Effector CD4-positive, alpha-beta T cell (primary cell): Measurements from ENCODE around the gene VPS13A.
"Not testable (repeated sequence)": the region's sequence is repeated elsewhere in the genome, so short reads cannot be mapped to it uniquely, and the experiment has no call there.

Source experiments
- DNase-seq: peaks from one replicate; pipeline ENCODE4 v3.0.0-alpha.2; 2020

The VPS13A gene

DNA sequence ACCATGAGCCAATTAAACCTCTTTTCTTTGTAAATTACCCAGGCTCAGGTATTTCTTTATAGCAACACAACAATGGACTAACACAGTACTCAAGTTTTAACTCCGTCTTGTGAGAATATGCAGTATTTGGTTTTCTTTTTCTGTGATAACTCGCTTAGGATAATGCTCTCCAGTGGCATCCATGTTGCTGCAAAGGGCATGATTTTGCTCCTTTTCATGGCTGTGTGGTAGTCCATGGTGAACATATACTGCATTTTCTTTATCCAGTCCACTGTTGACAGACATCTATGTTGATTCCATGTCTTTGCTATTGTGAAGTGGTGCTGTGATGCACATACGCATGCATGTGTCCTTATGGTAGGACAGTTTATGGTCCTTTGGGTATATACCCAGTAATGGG is 10.9 kb downstream of the VPS13A start:
- no peak for DNase-seq

DNA sequence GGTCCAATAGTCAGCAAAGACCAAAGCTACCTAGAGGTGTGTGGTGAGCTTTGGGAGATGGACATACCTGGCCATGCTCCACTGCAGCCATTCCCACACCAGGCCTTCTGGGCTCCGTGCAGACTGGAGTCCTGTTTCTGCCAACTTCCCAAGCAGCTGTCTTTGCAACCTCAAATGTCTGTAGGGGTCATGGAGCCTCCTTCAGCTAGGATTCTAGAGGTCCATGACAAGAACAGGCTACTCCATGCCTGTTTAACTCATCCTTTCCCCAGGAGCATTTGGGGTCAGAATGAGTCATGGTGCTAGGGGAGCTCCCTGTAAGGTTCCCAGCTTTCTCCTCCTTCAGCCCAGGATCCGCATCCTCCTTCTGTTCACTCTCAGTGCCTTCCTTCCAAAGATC is 17.1 kb downstream of the VPS13A start:
- DNase-seq: no peak

DNA sequence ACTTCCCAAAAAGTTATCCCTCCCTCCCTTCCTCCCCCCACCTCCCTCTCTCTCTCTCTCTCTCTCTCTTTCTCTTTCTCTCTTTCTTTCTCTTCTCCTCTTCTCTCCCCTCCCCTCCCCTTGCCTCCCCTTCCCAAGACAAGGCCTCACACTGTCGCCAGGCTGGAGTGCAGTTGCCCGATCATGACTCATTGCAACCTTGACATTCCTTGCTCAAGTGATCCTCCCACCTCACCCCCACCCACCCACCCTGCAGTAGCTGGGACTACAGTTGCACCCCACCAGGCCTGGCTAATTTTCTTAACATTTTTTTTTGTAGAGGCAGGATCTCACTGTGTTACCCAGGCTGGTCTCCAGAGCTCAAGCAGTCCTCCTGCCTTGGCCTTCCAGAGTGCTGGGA is 32.8 kb downstream of the VPS13A start:
- no peak for DNase-seq

GRCh38 chr9:77211561-77211960 is 34.2 kb downstream of the VPS13A start:
- DNase-seq: no peak

GRCh38 chr9:77212801-77213200 is 35.5 kb downstream of the VPS13A start:
- no peak for DNase-seq

DNA sequence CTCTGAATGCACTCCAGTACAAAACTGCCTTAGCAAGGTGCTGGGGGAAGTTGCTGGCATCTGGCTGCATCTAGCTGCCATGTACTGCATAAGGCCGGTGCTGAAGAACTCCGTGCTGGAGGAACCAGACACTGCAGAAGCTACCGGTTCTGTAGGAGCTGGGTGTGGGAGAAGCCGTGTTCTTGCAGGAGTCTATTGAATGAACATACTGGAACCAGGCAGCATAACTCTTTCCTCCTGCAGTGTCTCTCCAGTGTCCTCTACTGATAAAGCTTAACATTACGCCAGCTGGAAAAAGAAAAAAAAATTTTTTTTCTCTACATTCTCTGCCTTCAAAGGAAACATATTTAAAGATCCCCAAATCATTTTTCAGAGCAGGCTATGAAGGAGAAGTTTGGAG is 38.5 kb downstream of the VPS13A start:
- DNase-seq: no peak

GRCh38 chr9:77218612-77219011 is 41.3 kb downstream of the VPS13A start:
- DNase-seq: no peak

DNA sequence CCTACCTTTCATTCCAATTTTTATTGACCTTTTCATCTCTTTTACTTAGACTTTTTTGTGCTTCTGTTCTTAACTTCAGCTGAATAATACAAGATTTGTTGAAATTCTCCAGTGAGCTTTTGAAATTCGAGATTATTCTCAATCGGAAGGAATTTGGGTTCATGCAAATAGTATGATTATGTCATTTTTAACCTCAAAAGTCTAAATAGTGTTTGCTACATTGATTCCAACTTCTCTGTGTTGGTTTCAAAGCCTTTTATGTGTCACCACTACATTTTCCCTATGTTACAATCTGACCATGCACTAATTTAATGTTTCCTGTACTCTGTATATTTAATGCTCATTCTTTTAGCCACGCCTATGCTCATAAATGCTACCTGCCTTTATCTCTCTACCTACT is 44.1 kb downstream of the VPS13A start:
- no peak for DNase-seq

DNA sequence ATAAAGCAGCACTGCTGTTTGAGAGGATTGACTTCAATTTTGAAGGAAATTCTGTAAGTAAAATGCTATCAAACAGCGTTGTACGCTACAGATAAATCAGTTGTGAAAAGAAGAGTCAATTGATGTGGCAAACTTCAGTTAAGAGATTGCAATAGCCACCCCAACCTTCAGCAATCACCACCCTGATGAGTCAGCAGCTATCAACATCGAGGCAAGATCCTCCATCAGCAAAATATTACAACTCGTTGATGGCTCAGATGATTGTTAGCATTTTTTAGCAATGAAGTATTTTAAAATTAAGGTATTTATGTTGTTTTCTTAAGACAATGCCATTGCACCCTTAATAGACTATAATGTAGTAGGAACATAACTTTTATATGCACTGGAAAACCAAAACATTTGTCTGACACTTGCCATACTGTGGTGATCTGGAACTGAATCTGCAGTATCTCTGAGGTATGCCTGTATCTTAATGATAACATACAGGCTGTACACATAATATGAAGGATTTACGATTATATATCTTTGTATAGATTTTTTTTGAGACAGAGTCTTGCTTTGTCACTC is 47.5 kb downstream of the VPS13A start:
- DNase-seq: no peak

- no peak for DNase-seq
Measured at GRCh38 chr9:77236693-77237092, 59.4 kb downstream of the VPS13A start.

GRCh38 chr9:77237896-77238295 is 60.6 kb downstream of the VPS13A start:
- no peak for DNase-seq

GRCh38 chr9:77251050-77251449 is 73.7 kb downstream of the VPS13A start:
- DNase-seq: no peak

- no peak for DNase-seq
Measured at GRCh38 chr9:77257275-77257674, 79.9 kb downstream of the VPS13A start.

- no peak for DNase-seq
Measured at GRCh38 chr9:77261605-77262004, 84.3 kb downstream of the VPS13A start.

GRCh38 chr9:77267762-77268161 is 90.4 kb downstream of the VPS13A start:
- DNase-seq: not testable (repeated sequence)

- DNase-seq: no peak
Measured at GRCh38 chr9:77271023-77271690, 93.8 kb downstream of the VPS13A start.

DNA sequence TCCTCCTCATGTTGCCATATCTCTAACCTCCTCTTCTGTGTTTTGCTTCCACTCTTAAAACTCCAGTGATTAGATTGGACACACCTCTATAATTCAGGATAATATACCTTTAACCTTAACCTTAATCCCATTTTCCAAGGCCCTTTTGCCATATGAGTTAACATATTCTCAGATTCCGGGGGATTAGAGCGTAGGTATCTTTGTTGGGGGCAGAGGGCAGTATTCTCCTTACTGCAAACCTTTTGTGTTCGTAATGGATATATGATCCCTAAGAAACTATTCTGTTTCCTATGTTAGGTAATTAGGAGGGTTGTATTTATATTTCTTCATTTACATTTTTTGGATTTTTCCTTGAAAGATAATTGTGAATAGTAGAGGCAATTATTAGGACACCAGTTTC is 99.5 kb downstream of the VPS13A start:
- no peak for DNase-seq

DNA sequence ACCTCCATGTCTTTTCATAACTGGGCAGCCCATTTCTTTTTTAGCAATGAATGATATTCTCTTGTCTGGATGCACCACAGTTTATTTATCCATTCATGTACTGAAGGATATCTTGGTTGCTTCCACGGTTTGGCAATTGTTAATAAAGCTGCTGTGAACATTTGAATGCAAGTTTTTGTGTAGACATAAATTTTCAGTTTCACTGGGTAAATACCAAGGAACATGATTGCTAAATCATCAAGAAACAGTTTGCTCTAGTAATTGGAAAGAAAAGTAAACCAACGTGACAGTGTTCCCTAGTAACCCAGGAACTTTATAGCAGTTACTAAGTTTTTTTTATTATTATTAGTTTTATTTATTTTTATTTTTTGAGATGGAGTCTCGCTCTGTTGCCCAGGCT is 100.4 kb downstream of the VPS13A start:
- no peak for DNase-seq

- DNase-seq: no peak
Measured at GRCh38 chr9:77283991-77284390, 106.7 kb downstream of the VPS13A start.

GRCh38 chr9:77284616-77285015 is 107.3 kb downstream of the VPS13A start:
- no peak for DNase-seq

GRCh38 chr9:77290373-77290772 is 113.0 kb downstream of the VPS13A start:
- no peak for DNase-seq

DNA sequence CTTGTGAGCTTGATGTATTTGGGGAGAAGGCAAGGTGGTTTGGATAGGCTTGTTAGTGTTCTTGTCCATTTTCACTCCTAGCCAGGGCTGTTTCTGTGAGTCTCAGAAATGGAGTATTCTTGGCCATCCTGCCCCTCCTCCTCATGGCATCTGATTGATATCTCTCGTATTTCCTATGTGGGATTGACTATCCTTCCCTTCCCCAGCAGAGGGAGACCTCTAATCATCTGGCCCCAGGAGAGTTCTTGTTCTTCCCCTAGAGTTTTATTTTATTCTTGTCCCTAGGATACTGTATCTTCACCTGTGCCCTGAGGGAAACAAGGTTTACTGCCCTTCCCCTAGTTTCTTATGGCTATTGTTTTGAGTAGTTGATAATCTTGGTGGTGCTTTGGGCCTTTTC is 114.4 kb downstream of the VPS13A start:
- DNase-seq: no peak

DNA sequence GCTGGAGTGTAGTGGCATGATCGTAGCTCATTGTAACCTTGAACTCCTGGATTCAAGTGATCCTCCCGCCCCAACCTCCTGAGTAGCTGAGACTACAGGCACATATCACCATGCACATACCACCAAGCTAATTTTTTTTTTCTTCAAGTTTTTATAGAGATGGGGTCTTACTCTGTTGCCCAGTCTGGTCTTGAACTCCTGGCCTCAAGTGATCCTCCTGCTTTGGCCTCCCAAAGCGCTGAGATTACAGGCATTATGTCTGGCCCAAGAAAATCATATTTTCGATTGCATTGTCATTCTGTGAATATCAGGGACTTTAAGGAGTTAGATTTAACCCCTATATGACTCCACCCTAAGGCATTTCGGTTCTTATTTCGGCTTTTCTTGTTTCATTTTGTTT is 116.6 kb downstream of the VPS13A start:
- no peak for DNase-seq

DNA sequence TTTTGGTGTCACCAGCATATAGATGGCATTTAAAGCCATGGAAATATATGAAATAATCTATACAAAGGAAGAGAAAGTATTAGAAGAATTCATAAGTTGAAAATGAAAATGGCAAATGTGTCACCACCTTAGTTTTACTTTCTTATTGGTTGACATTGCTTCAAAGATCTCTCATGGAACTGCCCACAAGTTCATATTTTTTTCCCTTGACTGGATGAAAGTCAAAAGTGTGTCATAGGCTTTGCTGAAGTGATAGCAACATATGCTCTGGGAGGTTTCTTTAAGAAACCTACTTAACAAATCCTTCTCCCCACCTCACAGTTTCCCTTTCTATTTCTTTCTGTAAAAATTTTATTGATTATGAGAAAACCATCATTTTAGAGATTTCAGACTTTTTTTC is 127.2 kb downstream of the VPS13A start:
- no peak for DNase-seq
